GM12892 (cell line): ENCODE data around the gene LCN15.

ENCODE experiments used
- DNase-seq: peaks from one replicate; pipeline ENCODE4 v3.0.0; 2011; ENCODE audit not compliant: insufficient read length
- FAIRE-seq: peaks from 2 replicates; lab custom pipeline; 2011; peaks lifted over from hg19 to GRCh38; lab: Jason Lieb, UNC
- POLR2A ChIP-seq: IDR thresholded peaks from 2 replicates; pipeline ENCODE4 v1.6.1; 2011; ENCODE audit warnings: low read depth, low read length, control low read depth
- POLR2AphosphoS5 ChIP-seq: IDR thresholded peaks from 2 replicates; pipeline ENCODE4 v1.6.1; 2011; ENCODE audit warnings: low read depth, low read length, control low read depth
- TAF1 ChIP-seq: IDR thresholded peaks from 2 replicates; pipeline ENCODE4 v1.6.1; 2011; ENCODE audit warnings: low read depth, mild to moderate bottlenecking, control low read depth, low read length, borderline replicate concordance

LCN15 gene

DNA sequence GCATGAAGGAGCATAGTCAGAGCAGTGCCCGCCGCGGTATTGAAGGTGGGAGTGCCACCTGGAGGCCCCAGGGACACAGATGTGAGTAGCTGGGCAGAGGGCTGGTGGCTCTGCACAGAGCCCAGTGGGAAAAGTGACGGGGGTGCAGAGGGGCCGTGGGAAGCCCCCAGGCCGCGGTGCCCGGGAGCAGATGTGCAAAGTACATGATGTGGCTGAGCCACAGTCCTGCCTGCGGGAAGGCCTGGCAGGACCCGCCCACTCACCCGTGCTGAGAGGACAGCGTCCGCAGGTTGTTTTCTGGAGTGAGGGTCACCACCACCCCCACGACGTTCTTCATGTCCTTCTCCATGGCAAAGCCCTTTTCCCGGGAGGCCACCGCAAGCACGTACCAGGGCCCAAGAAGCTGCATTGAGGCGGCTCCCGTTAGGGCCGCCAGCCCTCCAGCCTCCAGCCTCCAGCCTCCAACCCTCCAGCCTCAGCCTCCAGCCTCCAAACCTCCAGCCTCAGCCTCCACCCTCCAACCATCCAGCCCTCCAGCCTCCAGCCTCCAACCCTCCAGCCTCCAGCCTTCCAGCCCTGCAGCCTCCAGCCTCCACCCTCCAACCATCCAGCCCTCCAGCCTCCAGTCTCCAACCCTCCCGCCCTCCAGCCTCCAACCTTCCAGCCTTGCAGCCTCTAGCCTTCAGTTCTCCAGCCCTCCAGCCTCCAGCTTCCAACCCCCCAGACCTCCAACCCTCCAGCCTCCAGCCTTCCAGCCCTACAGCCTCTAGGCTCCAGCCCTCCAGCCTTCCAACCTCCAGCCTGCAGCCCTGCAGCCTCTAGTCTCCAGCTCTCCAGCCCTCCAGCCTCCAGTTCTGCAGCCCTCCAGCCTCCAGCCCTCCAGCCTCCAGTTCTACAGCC is 16.9 kb downstream of the LCN15 start:
- FAIRE-seq (no peak), DNase-seq (no peak)
- no peak for TF ChIP-seq TAF1
- no peak for TF ChIP-seq POLR2AphosphoS5
- no peak for TF ChIP-seq POLR2A

- DNase-seq (no peak), FAIRE-seq (no peak)
- no peak for TF ChIP-seq POLR2AphosphoS5
- TF ChIP-seq POLR2A = no peak
- no peak for TF ChIP-seq TAF1
Measured at GRCh38 chr9:136746621-136747020, 17.7 kb downstream of the LCN15 start.

GRCh38 chr9:136746155-136746490 is 18.2 kb downstream of the LCN15 start:
- no peak for DNase-seq
- TF ChIP-seq POLR2AphosphoS5 = no peak
- FAIRE-seq = no peak

DNA sequence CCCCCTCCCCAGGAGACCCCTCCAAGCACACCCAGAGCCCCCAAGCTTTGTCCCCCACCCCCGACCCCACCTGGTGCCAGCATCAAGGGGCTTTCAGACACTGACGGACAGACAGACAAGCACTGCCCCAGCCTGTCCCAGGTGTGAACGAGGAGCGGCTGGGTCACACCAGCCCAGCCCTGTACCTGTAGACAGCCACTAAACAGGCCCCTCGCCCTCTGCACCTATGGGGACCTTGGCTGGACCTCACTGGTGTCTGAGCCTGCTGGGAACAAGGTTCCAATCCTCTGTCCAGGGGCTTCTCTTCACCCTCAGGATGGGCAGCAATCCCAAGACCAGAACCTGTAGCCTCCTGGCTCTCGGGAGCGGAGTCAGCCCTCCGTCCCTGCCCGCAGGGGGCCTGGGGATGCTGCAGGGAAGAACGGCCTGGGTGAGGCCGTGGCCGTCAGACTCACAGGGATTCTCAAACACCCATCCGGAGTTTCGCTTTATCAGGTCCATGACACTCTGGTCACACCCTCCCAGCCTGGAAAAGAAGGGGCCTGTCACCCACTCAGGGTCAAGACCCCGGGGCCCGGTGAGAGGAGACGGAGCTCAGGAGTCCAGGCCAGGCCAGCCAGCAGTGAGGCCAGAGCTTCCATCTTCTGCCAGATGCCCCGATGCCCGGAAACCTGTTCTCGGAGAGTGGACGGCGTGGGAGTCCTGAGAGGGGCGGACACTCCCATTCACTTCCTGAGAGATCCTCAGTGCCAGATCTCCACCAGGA is 18.7 kb downstream of the LCN15 start:
- DNase-seq (no peak), FAIRE-seq (no peak)
- TF ChIP-seq POLR2A (no peak), POLR2AphosphoS5 (no peak), TAF1 (no peak)

- FAIRE-seq = no peak
- no peak for TF ChIP-seq POLR2A
- no peak for TF ChIP-seq POLR2AphosphoS5
- TF ChIP-seq TAF1 = no peak
- no peak for DNase-seq
Measured at GRCh38 chr9:136744773-136745172, 19.5 kb downstream of the LCN15 start.

GRCh38 chr9:136743639-136744211 is 20.6 kb downstream of the LCN15 start:
- no peak for FAIRE-seq
- TF ChIP-seq TAF1 = no peak
- no peak for TF ChIP-seq POLR2AphosphoS5
- no peak for TF ChIP-seq POLR2A

GRCh38 chr9:136742591-136743391 is 21.5 kb downstream of the LCN15 start, which contains the start of gene LCN10:
Gene LCN10 (minus strand): TSS chr9:136742940. CDS start chr9:136742903, 37 bp downstream.
- DNase-seq (no peak), FAIRE-seq (no peak)
- TF ChIP-seq POLR2A (no peak), TAF1 (no peak), POLR2AphosphoS5 (no peak)

More at GRCh38 chr9:136743639-136744211, 20.6 kb downstream of the LCN15 start:
- no peak for DNase-seq

- FAIRE-seq = peak; percentile 78
- peak; percentile 80 for DNase-seq
- TF ChIP-seq TAF1 (no peak), POLR2A (no peak), POLR2AphosphoS5 (no peak)
Measured at GRCh38 chr9:136741883-136742571, 22.3 kb downstream of the LCN15 start.

GRCh38 chr9:136740971-136741882 is 23.1 kb downstream of the LCN15 start:
- TF ChIP-seq POLR2AphosphoS5 = no peak
- no peak for TF ChIP-seq TAF1
- TF ChIP-seq POLR2A = no peak
- no peak for FAIRE-seq

More at GRCh38 chr9:136740971-136741882, 23.1 kb downstream of the LCN15 start:
- DNase-seq = no peak
